HG02571 (cell line): ENCODE data around the gene FHL2.

Experiments
- ATAC-seq: cut with Tn5 transposase; IDR thresholded peaks from one replicate; pipeline ENCODE4 v1.9.1; 2021; ENCODE audit warnings: mild to moderate bottlenecking, moderate library complexity; ENCODE audit not compliant: unreplicated experiment

FHL2 gene

DNA sequence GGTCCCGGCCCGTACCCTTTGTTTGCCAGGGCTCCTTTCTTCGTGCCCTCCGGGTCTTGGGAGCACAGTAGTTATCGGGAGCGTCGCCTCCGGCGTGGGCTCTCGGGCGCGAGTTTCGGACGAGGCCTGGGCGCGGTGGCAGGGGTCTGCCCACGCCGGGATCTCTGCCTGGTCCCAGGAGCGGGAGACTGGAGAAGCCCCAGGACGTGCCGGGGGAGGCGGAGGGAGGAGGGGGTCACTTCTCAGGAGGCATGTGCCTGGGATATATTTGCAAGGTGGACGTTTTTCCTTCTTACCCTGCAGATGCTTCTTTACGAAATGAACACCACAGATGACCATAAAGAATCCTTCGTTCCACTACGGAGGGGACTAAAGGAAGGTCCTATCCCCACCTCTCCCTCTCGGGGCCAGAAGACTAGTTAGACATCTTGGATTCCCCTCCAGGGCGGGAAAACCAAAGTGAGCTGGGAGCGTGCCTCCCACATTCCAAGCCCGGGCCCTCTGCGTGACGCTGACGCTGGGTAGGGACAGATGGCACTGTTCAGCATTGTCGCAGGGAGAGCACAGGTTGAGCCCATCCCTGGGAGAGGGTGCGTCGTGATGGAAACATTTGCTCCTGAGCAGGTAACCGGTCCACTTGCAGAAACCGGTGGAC, 483 bp upstream of the FHL2 start:
- ATAC-seq: peak; percentile 16

- ATAC-seq: no peak
Measured at GRCh38 chr2:105397953-105398335, 907 bp downstream of the FHL2 start.

DNA sequence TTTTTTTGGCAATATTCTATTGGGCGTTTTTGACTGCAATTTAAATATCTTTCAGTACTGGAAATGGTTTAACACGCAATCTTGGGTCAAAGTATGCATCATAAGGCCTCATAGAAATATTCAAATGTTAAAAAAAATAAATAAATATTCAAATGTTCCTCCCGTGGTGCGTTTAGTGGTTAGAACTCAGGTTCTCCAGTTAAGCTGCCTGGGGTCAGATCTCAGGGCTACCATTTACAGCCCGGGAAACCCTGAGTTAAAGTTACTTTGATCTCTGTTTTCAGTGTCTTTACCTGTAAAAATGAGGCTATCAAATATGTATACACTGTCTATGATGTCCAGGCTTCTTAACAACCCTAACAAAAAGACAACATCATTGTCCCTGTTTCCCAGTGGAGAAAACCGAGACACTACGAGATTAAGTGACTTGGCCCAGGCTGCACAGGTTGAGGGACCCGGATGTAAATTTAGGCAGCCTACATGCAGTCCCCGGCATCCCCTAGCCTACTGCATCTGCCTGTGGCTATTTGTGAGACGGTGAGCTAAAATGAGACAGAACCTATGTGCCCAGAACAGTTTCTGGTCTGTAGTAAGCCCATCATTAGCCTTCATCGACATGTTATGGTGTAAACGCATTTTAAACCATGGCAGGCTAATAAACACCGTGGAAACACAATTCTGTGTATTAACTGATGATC, 1.7 kb downstream of the FHL2 start:
- no peak for ATAC-seq

DNA sequence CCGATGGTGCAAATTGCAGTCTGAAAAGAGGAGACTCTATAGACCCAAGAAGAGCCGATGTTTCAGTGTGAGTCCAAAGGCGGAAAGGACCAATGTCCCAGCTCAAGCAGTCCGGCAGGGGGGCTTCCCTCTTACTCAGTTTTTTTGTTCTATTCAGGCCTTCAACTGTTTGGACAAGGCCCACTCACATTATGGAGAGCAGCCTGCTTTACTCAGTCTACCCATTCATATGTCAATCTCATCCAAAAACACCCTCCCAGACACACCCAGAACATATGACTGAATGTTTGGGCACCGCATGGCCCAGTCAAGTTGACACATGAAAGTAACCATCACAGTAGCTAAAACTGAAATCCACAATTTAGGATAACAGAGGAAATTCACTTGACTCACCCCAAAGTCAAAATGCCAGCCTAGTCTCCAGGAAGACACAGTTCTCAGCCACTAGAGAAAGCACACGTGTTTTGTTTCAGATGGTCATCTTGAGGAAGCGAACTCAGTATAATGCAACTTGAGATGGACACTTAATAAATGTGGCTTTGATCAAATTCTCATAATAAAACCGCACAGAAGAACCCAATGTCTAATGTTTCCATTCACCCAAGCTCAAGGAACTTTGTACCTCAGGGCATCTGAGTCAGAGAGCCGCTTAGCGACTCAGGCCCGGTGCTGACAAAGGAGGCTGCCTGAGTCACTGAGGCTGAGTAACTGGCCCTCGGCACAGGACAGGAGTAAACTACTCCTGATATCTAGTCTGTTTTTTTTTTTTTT, 2.4 kb downstream of the FHL2 start:
- ATAC-seq: no peak

- ATAC-seq: no peak
Measured at GRCh38 chr2:105395691-105396090, 3.2 kb downstream of the FHL2 start.

DNA sequence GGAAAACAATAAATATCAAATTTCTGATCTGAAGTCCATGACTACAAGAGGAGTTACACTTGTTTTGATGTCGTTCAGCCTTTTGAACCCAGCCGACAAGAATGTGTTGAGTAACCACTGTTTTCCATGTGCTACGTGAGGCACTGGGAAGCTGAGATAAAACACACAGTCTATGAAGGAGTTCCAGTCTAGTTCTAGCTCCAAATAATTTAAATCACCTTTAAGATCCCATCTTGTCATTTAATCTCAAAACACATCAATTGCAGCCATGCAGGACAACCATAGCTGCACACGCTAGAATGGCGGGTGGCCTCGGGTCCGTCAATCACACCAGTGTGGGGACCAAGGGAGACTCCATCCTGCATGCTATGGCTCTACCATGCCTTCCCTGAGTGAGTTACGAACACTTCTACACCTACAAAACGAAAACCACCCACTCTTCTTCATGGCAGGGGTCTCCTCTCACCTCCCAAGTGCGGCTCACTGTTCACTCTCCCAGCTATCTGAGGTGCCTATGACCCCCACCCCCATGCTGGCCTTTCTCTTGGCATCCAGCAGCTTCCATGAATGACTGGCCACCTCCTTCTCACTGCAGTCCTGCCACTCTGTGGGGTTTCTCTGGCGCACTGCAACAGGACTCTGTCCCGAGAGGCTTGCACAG, 3.8 kb downstream of the FHL2 start:
- no peak for ATAC-seq

- no peak for ATAC-seq
Measured at GRCh38 chr2:105393373-105394055, 5.3 kb downstream of the FHL2 start.

DNA sequence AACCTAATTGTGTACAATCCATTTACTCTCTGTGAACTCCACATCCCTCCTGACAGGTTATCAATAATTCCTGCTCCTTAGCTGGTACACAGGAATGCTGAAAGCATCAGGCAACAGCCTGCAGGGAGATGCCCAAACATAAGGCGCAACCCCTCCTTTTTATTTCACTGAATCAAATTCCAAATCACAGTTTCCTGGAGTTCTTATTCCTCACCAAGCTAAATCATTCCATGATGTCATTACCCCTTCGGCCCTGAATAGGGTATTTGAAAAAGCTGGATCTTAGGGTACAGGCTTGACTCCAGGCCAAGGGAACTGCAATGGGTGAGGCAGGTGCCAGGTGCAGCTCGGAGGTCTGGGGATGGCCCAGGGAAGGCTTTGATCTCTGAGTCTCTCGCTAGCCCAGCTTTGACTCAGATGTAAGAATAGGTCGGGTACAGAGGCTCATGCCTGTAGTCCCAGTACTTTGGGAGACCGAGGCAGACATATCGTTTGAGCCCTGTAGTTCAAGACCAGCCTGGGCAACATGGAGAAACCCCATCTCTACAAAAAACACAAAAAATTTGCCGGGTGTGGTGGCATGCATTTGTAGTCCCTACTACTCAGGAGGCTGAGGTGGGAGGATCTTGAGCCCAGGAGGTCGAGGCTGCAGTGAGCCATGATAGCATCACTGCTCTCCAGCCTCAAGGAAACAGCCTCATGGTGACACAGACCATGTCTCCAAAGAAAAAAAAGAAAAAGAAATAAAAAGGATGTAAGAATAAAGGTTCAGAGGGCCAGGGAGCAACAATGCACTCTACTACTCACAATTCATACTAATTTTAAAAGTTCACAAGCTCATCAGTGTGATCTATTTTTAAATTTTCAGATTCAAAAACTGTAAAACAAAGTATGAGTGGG, 6.8 kb downstream of the FHL2 start:
- no peak for ATAC-seq

GRCh38 chr2:105391058-105391627, 7.7 kb downstream of the FHL2 start:
- no peak for ATAC-seq

DNA sequence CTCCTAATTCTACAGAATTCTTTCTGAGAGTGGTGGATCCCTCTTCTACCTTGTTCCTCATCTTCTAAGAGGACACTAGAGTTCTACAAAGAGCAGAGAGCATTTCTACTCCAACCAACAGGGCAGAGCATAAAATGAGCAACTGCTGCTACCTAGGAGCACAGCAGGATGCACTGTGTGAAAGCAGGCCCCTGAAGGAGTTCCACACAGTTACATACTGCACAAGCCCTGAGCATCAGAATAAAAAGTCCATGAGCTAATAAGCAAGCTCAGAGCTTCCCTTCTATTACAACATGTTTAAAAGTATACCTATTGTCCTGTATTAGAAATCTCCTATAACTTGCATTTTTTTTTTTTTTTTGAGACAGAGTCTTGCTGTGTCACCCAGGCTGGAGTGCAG, 8.4 kb downstream of the FHL2 start:
- ATAC-seq: no peak

DNA sequence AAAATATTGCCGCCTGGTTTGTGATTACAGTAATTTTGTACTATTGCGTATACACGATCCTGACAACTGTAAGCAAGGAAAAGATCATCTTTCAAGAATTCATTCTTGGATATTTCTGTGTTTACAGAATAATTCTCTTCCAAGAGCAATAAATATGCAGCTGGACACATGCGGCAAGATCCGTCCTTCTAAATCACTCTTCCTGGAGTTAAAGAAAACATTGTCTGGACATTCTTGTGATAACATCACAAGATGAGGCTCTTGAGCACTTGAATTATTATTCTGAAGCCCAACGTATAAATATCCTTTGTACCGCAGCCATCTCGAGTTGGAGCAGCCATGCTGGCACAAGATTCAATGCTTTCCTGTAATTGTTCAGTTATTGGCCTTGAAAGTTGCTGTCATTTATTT, 9.9 kb downstream of the FHL2 start:
- no peak for ATAC-seq

GRCh38 chr2:105387225-105387624, 11.6 kb downstream of the FHL2 start:
- no peak for ATAC-seq

DNA sequence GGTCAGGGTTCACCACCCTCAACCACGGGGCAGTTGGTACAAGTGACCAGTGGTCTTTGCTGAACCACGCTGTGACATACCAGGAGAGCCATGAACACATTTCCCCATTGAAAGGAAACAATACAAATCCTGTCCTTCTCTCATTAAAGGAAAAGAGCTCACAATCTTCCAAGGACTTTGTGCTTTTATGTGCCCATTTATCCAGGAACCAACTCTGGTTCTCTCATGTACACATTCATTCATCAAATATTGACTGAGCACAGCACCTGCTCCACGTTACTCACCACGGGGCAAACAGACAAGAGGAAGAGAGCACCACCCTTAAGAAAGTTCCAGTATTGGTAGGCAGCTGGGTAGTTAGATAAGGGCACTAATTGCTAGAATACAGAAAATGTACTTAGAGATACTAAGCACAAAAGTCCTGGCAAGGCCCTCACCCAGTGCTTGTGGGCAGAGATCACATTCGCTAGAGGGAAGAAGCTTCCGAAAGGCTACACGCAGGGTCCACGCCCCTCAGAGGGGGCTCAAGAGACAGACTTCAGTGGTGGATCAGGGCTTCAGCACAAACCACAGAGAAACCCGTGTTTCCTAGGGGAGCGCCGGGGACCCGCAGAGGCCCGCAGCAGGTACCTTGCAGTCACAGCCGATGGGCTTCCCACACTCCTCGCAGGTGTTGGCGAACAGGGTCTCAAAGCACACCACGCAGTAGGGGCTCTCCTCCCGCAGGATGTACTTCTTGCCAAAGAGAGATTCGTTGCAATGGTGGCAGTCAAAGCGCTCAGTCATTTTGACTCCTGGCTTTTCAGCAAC, 12.9 kb downstream of the FHL2 start:
- no peak for ATAC-seq

DNA sequence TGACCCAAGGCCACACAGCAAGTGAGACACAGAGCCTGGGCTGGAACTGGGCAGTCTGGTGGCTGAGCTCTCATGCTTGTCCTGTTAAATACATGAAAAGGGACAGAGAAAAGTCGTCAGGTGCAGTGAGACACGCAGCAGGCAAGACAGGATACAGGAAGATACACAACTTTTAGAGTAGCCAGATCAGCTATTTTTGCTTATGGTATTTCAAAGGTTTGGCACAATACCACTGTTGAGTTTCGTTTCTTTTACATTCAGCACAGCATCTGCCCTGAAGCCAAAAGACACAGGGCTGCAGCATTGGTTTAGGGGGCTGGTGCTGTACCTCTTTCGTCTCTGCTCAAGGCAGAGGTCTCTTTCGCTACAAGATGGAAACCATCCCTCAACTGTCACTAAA, 14.0 kb downstream of the FHL2 start:
- no peak for ATAC-seq

- ATAC-seq: no peak
Measured at GRCh38 chr2:105384216-105384615, 14.6 kb downstream of the FHL2 start.

DNA sequence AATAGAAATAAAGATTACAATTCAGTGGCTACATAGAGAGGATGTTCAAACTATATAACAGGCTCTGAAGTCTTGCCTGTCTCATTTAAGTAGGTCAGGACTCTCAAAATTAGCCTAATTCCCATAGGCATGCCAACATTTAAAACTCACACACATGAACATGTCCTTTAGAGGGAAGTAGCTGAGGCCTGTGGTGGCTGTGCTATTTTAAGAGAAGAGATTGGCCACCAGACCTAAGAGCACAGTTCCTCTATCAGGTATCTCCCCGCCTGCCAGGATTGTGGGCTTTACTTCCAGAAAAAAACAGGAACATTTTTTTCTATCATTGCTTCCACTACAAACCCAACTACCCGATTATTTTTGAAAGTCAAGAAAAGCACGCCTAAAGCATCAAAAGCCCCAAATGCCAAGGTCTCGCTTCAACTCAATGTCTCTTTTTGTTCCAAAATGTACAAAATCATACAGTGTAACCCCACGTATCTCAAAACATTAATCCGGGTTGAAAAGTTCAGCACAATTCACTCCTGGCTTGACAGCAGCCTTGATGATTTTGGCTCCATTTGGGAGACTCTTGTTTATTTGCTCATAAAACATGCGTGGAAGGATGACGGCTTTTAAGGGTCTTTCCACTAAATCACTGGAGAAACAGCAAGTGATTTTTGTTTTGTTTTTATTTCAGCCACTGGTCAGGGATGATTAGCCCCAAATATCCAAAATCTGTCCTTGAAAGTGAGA, 15.3 kb downstream of the FHL2 start:
- no peak for ATAC-seq

DNA sequence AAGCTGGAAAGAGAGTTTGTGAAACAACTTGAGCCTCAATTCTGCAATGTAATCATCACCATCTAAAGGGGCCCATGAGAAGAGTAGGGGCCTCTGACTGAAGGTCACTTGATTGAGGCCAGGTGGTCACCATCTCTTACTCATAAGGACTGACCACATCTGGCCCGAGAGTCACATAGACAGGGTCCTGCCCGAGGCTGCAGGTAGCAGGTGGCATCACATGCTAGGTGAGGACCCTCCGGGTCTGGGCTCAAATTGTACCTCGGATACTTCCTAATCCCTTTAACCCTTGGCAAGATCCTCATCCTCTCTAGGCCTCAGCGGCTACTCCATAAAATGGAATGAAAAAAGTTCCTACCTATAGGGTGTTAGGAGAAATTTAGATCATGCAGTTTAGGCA, 16.7 kb downstream of the FHL2 start:
- ATAC-seq: no peak

DNA sequence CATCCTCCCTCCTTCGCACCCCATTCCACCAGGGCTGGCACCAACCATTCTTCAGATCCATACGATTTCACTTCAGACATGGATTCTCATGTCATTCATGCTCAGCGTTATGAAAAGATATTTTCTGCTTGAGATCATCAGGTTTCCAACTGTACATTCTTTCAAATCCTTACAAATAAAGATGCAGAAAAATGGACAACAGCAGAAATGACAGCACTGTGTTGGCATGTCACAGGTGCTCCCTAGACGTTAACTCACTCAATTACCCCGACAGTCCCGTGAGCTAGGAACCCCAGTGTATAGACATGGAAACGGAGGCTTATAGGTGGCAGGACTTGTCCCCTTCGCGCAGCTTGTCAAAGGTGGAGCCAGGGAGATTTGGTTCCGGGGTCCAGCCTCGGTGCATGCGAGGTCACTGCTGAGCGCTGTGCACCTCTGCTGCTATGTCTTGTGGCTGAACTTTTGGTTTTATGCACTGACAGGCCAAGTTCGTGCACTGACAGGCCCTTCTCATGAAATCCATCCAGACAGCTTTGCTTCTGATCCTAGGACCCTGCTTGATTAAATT, 17.7 kb downstream of the FHL2 start:
- no peak for ATAC-seq
